ENCODE measurements around the gene VMAC. TPM values are rescaled to one million over a fixed set of nuclear protein-coding genes. Genes with fewer than 3 reads are reported as not detected.
A peak's percentile ranks its signal among the peaks of the same experiment; 100 is the strongest.

VMAC gene
- total and polyA plus RNA-seq, 2 of the 13 experiments (the other 11 are each of a cell fraction or from before 2014, with no cell fraction given), result 2.4 TPM

DNA sequence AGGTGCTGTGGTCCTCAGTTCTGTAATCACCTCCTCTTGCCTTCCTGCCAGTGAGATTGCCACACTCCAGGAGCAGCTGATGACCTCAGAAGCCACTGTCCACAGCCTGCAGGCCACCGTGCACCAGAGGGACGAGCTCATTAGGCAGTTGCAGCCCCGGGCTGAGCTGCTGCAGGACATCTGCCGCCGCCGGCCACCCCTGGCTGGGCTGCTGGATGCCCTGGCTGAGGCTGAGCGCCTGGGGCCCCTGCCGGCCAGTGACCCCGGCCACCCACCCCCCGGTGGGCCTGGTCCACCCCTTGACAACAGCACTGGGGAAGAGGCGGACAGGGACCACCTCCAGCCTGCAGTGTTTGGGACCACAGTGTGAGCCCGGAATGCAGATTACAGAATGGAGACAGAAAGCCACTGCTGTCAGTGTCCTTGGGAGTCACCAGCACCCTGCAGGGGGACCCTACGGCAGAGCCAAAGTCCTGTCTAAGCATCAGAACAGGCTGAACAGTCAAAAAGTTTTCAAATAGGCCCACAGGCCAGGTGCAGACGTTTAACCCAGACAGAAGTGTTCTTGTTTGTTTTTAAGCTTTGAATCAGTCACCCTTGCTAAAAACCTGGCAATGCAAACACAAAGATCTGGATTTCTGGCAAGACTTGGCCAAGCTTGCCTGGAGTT is 4.2 kb downstream of the VMAC start (continued):
- TF ChIP-seq SNRNP70 (IDR thresholded peaks at IDR 0.05; ENCODE audit: low read depth, low read length) (no peak), ESRRA (CRISPR knock-in tag; IDR thresholded peaks at IDR 0.05; ENCODE audit: low read depth) (no peak), SCMH1 (CRISPR knock-in tag; IDR thresholded peaks at IDR 0.05; ENCODE audit: borderline replicate concordance) (no peak), IRX3 (CRISPR knock-in tag; IDR thresholded peaks at IDR 0.05; ENCODE audit: borderline replicate concordance, low read depth) (no peak), FOXK1 (CRISPR knock-in tag; IDR thresholded peaks at IDR 0.05; ENCODE audit: borderline replicate concordance, low read depth) (no peak; the same call in 1 of the 2 replicates), ZNF557 (CRISPR knock-in tag; IDR thresholded peaks at IDR 0.05) (no peak), CAMTA2 (CRISPR knock-in tag; IDR thresholded peaks at IDR 0.05; ENCODE audit: borderline replicate concordance) (no peak), NFIC (IDR thresholded peaks at IDR 0.05; ENCODE audit: low read length) (no peak), HCFC1 (IDR thresholded peaks at IDR 0.05; ENCODE audit: low read depth, low read length) (no peak), SNAI1 (CRISPR knock-in tag; IDR thresholded peaks at IDR 0.05; ENCODE audit: borderline replicate concordance) (no peak), ZNF709 (CRISPR knock-in tag; IDR thresholded peaks at IDR 0.05) (no peak), JDP2 (CRISPR knock-in tag; IDR thresholded peaks at IDR 0.05; ENCODE audit: borderline replicate concordance) (no peak), THAP11 (CRISPR knock-in tag; IDR thresholded peaks at IDR 0.05) (no peak), ZNF292 (CRISPR knock-in tag; IDR thresholded peaks at IDR 0.05; ENCODE audit: borderline replicate concordance, low read depth) (peak; percentile 83; the same call in 1 of the 2 replicates), ZNF674 (CRISPR knock-in tag; IDR thresholded peaks at IDR 0.05; ENCODE audit: low read depth) (no peak), ZNF101 (CRISPR knock-in tag; IDR thresholded peaks at IDR 0.05; ENCODE audit: borderline replicate concordance, low read depth) (no peak), ZNF180 (CRISPR knock-in tag; IDR thresholded peaks at IDR 0.05; ENCODE audit: borderline replicate concordance, low read depth) (no peak), FOXO1 (CRISPR knock-in tag; IDR thresholded peaks at IDR 0.05) (no peak), ZNF230 (CRISPR knock-in tag; IDR thresholded peaks at IDR 0.05) (no peak), MEIS2 (CRISPR knock-in tag; IDR thresholded peaks at IDR 0.05) (no peak)
- TF ChIP-seq, protein P1, sequence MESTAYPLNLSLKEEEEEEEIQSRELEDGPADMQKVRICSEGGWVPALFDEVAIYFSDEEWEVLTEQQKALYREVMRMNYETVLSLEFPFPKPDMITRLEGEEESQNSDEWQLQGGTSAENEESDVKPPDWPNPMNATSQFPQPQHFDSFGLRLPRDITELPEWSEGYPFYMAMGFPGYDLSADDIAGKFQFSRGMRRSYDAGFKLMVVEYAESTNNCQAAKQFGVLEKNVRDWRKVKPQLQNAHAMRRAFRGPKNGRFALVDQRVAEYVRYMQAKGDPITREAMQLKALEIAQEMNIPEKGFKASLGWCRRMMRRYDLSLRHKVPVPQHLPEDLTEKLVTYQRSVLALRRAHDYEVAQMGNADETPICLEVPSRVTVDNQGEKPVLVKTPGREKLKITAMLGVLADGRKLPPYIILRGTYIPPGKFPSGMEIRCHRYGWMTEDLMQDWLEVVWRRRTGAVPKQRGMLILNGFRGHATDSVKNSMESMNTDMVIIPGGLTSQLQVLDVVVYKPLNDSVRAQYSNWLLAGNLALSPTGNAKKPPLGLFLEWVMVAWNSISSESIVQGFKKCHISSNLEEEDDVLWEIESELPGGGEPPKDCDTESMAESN (CRISPR knock-in tag; conservative IDR thresholded peaks at IDR 0.05), result no peak
- TF ChIP-seq, protein P2, sequence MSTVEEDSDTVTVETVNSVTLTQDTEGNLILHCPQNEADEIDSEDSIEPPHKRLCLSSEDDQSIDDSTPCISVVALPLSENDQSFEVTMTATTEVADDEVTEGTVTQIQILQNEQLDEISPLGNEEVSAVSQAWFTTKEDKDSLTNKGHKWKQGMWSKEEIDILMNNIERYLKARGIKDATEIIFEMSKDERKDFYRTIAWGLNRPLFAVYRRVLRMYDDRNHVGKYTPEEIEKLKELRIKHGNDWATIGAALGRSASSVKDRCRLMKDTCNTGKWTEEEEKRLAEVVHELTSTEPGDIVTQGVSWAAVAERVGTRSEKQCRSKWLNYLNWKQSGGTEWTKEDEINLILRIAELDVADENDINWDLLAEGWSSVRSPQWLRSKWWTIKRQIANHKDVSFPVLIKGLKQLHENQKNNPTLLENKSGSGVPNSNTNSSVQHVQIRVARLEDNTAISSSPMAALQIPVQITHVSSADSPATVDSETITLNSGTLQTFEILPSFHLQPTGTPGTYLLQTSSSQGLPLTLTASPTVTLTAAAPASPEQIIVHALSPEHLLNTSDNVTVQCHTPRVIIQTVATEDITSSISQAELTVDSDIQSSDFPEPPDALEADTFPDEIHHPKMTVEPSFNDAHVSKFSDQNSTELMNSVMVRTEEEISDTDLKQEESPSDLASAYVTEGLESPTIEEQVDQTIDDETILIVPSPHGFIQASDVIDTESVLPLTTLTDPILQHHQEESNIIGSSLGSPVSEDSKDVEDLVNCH (CRISPR knock-in tag; IDR thresholded peaks at IDR 0.05), result no peak
- TF ChIP-seq, protein P3, sequence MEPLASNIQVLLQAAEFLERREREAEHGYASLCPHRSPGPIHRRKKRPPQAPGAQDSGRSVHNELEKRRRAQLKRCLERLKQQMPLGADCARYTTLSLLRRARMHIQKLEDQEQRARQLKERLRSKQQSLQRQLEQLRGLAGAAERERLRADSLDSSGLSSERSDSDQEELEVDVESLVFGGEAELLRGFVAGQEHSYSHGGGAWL (CRISPR knock-in tag; IDR thresholded peaks at IDR 0.05), result peak; percentile 63
- TF ChIP-seq, protein P4, sequence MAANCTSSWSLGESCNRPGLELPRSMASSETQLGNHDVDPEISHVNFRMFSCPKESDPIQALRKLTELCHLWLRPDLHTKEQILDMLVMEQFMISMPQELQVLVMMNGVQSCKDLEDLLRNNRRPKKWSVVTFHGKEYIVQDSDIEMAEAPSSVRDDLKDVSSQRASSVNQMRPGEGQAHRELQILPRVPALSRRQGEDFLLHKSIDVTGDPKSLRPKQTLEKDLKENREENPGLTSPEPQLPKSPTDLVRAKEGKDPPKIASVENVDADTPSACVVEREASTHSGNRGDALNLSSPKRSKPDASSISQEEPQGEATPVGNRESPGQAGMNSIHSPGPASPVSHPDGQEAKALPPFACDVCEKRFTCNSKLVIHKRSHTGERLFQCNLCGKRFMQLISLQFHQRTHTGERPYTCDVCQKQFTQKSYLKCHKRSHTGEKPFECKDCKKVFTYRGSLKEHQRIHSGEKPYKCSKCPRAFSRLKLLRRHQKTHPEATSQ (CRISPR knock-in tag; IDR thresholded peaks at IDR 0.05; ENCODE audit: borderline replicate concordance), result no peak
- TF ChIP-seq, protein P5, sequence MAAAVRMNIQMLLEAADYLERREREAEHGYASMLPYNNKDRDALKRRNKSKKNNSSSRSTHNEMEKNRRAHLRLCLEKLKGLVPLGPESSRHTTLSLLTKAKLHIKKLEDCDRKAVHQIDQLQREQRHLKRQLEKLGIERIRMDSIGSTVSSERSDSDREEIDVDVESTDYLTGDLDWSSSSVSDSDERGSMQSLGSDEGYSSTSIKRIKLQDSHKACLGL (CRISPR knock-in tag; IDR thresholded peaks at IDR 0.05), result peak; percentile 49; the same call in 1 of the 2 replicates
